Endothelial cell (in vitro differentiated cells): Measurements from ENCODE around the gene REPS2. TPM values are rescaled to one million over a fixed set of nuclear protein-coding genes. Genes with fewer than 3 reads are reported as not detected.

Source experiments
- DNase-seq: peaks from one replicate; pipeline ENCODE4 v3.0.0; 2021; ENCODE audit warnings: low spot score
- H3K27ac Mint-ChIP-seq: one replicate; pipeline ENCODE4 v1.8.0; 2021; ENCODE audit warnings: mixed read lengths, inconsistent platforms; ENCODE audit not compliant: unreplicated experiment
- H3K27me3 Mint-ChIP-seq: one replicate; pipeline ENCODE4 v1.8.0; 2021; ENCODE audit warnings: mild to moderate bottlenecking, moderate library complexity, mixed read lengths, inconsistent platforms; ENCODE audit not compliant: unreplicated experiment
- H3K36me3 Mint-ChIP-seq: one replicate; pipeline ENCODE4 v1.8.0; 2021; ENCODE audit warnings: mild to moderate bottlenecking, low read depth, mixed read lengths, inconsistent platforms; ENCODE audit not compliant: unreplicated experiment
- H3K4me1 Mint-ChIP-seq: one replicate; pipeline ENCODE4 v1.8.0; 2021; ENCODE audit warnings: mild to moderate bottlenecking, mixed read lengths, inconsistent platforms; ENCODE audit not compliant: unreplicated experiment
- H3K4me3 Mint-ChIP-seq: one replicate; pipeline ENCODE4 v1.8.0; 2021; ENCODE audit warnings: mild to moderate bottlenecking, mixed read lengths, inconsistent platforms; ENCODE audit not compliant: unreplicated experiment
- H3K9me3 Mint-ChIP-seq: one replicate; pipeline ENCODE4 v1.8.0; 2021; ENCODE audit warnings: mixed read lengths, inconsistent platforms; ENCODE audit not compliant: unreplicated experiment
- CTCF ChIP-seq: fragments of 200-600 bp; sonication (generic); IDR thresholded peaks from one replicate; pipeline ENCODE4 v1.5.0; 2021; ENCODE audit warnings: antibody characterized with exemption; ENCODE audit not compliant: unreplicated experiment
- total RNA-seq: library from RNA; stranded (reverse); fragmentation: NEBNext Ultra II Directional; extraction: Animal tissue kit (Norgen Biotek cat#: 25700); gene quantifications from one replicate; pipeline ENCODE4 v1.2.1, GENCODE V29; 2021; ENCODE audit not compliant: unreplicated experiment

REPS2 gene
- total RNA-seq, 1 donor from 2014 or later: 10.6 TPM

- TF ChIP-seq CTCF: no peak
- H3K4me3 Mint-ChIP-seq: no peak overlapping the region
- H3K27me3 Mint-ChIP-seq: no peaks in the 10 kb centered on the region
- no peaks in the 10 kb centered on the region for H3K4me1 Mint-ChIP-seq
- no peaks in the 10 kb centered on the region for H3K9me3 Mint-ChIP-seq
- H3K36me3 Mint-ChIP-seq: no peaks in the 10 kb centered on the region
- no peak for DNase-seq
- no peak overlapping the region for H3K27ac Mint-ChIP-seq
Observed at GRCh38 chrX:17077361-17077760, 130.9 kb downstream of the REPS2 start.

GRCh38 chrX:17078031-17078720 lies 131.7 kb downstream of the REPS2 start:
- H3K4me3 Mint-ChIP-seq: no peak overlapping the region
- no peaks in the 10 kb centered on the region for H3K36me3 Mint-ChIP-seq
- H3K27ac Mint-ChIP-seq: no peak overlapping the region
- TF ChIP-seq CTCF: no peak
- no peak for DNase-seq
- no peaks in the 10 kb centered on the region for H3K4me1 Mint-ChIP-seq
- H3K9me3 Mint-ChIP-seq: no peaks in the 10 kb centered on the region
- no peaks in the 10 kb centered on the region for H3K27me3 Mint-ChIP-seq

GRCh38 chrX:17081511-17081910 lies 135.1 kb downstream of the REPS2 start:
- H3K27me3 Mint-ChIP-seq: no peaks in the 10 kb centered on the region
- H3K36me3 Mint-ChIP-seq: no peaks in the 10 kb centered on the region
- no peak overlapping the region for H3K4me3 Mint-ChIP-seq
- H3K27ac Mint-ChIP-seq: no peak overlapping the region
- DNase-seq: no peak
- no peak for TF ChIP-seq CTCF
- no peaks in the 10 kb centered on the region for H3K4me1 Mint-ChIP-seq
- no peaks in the 10 kb centered on the region for H3K9me3 Mint-ChIP-seq

- no peak overlapping the region for H3K4me3 Mint-ChIP-seq
- no peaks in the 10 kb centered on the region for H3K9me3 Mint-ChIP-seq
- H3K27ac Mint-ChIP-seq: no peak overlapping the region
- H3K27me3 Mint-ChIP-seq: no peaks in the 10 kb centered on the region
- H3K4me1 Mint-ChIP-seq: no peaks in the 10 kb centered on the region
- no peak for DNase-seq
- H3K36me3 Mint-ChIP-seq: no peaks in the 10 kb centered on the region
- no peak for TF ChIP-seq CTCF
Observed at GRCh38 chrX:17081968-17082367, 135.5 kb downstream of the REPS2 start.

GRCh38 chrX:17082831-17083230 lies 136.4 kb downstream of the REPS2 start:
- no peak for TF ChIP-seq CTCF
- Mint-ChIP-seq H3K4me1 (no peaks in the 10 kb centered on the region), H3K27ac (no peak overlapping the region), H3K9me3 (no peaks in the 10 kb centered on the region), H3K36me3 (no peaks in the 10 kb centered on the region), H3K27me3 (peaks cover 2% of the 10 kb centered on the region), H3K4me3 (no peak overlapping the region)
- no peak for DNase-seq
